PC-3 (cell line): Measurements from ENCODE around the gene PTPRN2. TPM values are rescaled to one million over a fixed set of nuclear protein-coding genes. Genes with fewer than 3 reads are reported as not detected.

Experiments
- ATAC-seq: fragments of 200-7000 bp; cut with Tn5 transposase; 2 replicates; pipeline ENCODE4 v1.9.1; 2020; ENCODE audit warnings: mild to moderate bottlenecking, moderate library complexity
- BruUV-seq: library from RNA; stranded (reverse); fragments of 400-500 nt; replicated peaks from 2 replicates; lab custom pipeline; 2021; lab: Mats Ljungman, UMichigan
- CTCF ChIA-PET: fragments of 300-600 bp; sonication (Branson Sonifier 250); formaldehyde crosslinking; loops from one replicate; lab custom pipeline; 2022; ENCODE audit warnings: antibody characterized with exemption; lab: Charles Lee
- POLR2A ChIA-PET: fragments of 300-600 bp; sonication (Branson Sonifier 250); formaldehyde crosslinking; loops from one replicate; lab custom pipeline; 2022; ENCODE audit warnings: antibody characterized with exemption; ENCODE audit not compliant: unreplicated experiment; lab: Charles Lee
- DNase-seq: peaks from one replicate; pipeline ENCODE4 v3.0.0-alpha.2; 2015
- H2AFZ ChIP-seq: fragments of 300-600 bp; sonication (generic); 2 replicates; pipeline ENCODE4 v1.6.0; 2016; ENCODE audit warnings: antibody characterized with exemption, low read length
- H3F3A ChIP-seq: fragments of 300-600 bp; sonication (generic); one replicate; pipeline ENCODE4 v1.6.0; 2017; ENCODE audit warnings: antibody characterized with exemption, low read length, control low read depth, mild to moderate bottlenecking; ENCODE audit not compliant: unreplicated experiment
- H3K27ac ChIP-seq: fragments of 300-600 bp; sonication (generic); 2 replicates; pipeline ENCODE4 v1.5.1; 2016; ENCODE audit warnings: mild to moderate bottlenecking, low read length
- H3K27me3 ChIP-seq: fragments of 300-600 bp; sonication (generic); 2 replicates; pipeline ENCODE4 v1.6.1; 2016; ENCODE audit warnings: low read length, mixed read lengths
- H3K36me3 ChIP-seq: fragments of 300-600 bp; sonication (generic); 2 replicates; pipeline ENCODE4 v1.6.1; 2016; ENCODE audit warnings: low read depth, mixed run types, low read length, mixed read lengths
- H3K4me1 ChIP-seq: fragments of 300-600 bp; sonication (generic); 2 replicates; pipeline ENCODE4 v1.5.1; 2016; ENCODE audit warnings: low read length; ENCODE audit not compliant: insufficient read depth
- H3K4me2 ChIP-seq: fragments of 300-600 bp; sonication (generic); 2 replicates; pipeline ENCODE4 v1.6.0; 2016; ENCODE audit warnings: low read length
- H3K4me3 ChIP-seq: fragments of 300-600 bp; sonication (generic); 2 replicates; pipeline ENCODE4 v1.5.1; 2016; ENCODE audit warnings: mild to moderate bottlenecking, low read length, mixed read lengths
- H3K79me2 ChIP-seq: fragments of 300-600 bp; sonication (generic); 2 replicates; pipeline ENCODE4 v1.6.1; 2017; ENCODE audit warnings: low read length, mixed read lengths
- H3K9ac ChIP-seq: fragments of 300-600 bp; sonication (generic); 2 replicates; pipeline ENCODE4 v1.6.0; 2016; ENCODE audit warnings: mild to moderate bottlenecking, low read length
- H3K9me2 ChIP-seq: fragments of 300-600 bp; sonication (generic); replicated peaks from 2 replicates; pipeline ENCODE4 v1.6.1; 2016; ENCODE audit warnings: mixed run types, low read length, mixed read lengths
- H3K9me3 ChIP-seq: fragments of 300-600 bp; sonication (generic); 2 replicates; pipeline ENCODE4 v1.6.1; 2016; ENCODE audit warnings: low read length, mixed read lengths
- H4K20me1 ChIP-seq: fragments of 300-600 bp; sonication (generic); 2 replicates; pipeline ENCODE4 v1.6.1; 2016; ENCODE audit warnings: low read length, mixed read lengths
- EZH2 ChIP-seq: fragments of 300-600 bp; sonication (generic); IDR thresholded peaks from one replicate; pipeline ENCODE4 v1.6.1; 2017; ENCODE audit warnings: antibody characterized with exemption, mild to moderate bottlenecking, low read length; ENCODE audit not compliant: unreplicated experiment
- EZH2phosphoT487 ChIP-seq: fragments of 300-600 bp; sonication (generic); IDR thresholded peaks from 2 replicates; pipeline ENCODE4 v1.6.1; 2018; ENCODE audit warnings: mild to moderate bottlenecking, antibody characterized with exemption, low read length, borderline replicate concordance
- intact Hi-C: fragments of 100-400 bp; cut with micrococcal nuclease; formaldehyde crosslinking; loops from 2 replicates; pipeline ENCODE4 v1.9.0; 2023
- total RNA-seq: library from RNA; depleted of rRNA; stranded (reverse); fragments of >200 nt; gene quantifications from 2 replicates; pipeline ENCODE4 v1.2.3, GENCODE V29; 2014
- TF ChIP-seq, protein P1 (sequence below): fragments of 300-600 bp; sonication (generic); conservative IDR thresholded peaks from 2 replicates; pipeline ENCODE4 v1.5.1; 2017; ENCODE audit warnings: antibody characterized with exemption, low read depth, mild to moderate bottlenecking, low read length

The PTPRN2 gene
- total RNA-seq, 1 experiment from 2014 or later = 3.2 TPM

DNA sequence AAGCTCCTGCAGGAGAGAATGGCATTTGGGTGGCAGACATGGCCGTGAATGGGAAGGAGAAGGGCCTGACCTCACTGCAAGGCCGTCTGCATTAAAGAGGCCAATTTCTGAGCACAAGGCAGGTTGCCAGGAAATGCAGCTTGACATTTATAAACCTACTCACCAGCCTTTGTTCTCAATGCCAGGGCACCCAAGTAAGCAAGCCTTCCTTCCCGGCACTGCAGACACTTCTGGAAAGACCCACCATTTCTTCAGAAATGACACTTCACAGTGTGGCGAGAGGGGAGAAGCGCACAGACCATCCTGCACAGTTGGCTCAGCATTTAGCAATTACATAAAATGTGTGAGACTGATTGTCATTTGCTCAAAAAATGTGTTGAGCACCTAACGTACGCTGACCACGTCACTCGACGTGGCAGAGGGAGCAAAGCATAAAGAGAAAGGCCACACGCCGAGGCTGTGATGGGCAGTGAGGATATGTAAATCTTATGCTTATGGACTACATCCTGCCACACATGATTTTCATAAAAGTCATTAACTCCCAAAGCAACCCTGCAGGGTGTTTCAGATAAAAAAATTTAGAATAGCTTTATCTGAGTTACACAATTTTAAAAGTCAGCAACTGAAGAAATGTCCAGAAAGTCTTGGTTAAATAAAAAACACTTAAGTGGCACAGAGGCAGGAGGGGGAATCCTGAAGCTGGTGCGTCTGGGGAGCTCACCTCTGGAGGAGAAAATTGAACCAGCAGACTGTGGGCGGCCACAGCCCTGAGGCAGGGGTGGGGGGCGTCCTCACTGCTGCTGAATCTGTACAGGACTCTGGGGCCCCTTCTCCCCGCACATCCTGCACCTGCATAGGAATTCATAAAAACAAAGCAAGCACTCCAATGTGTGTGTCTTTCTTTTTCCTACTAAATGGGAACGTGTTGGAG lies 543.8 kb downstream of the PTPRN2 start:
- BruUV-seq = no TSS peak
- H2AFZ ChIP-seq = no peak overlapping the region
- ATAC-seq (no peak), DNase-seq (no peak)
- H3K9me2 ChIP-seq = no peaks in the 10 kb centered on the region
- H3K4me2 ChIP-seq = no peak overlapping the region
- H3F3A ChIP-seq = no peaks in the 10 kb centered on the region
- H3K9ac ChIP-seq = no peak overlapping the region
- no peaks in the 10 kb centered on the region for H3K36me3 ChIP-seq
- H3K4me1 ChIP-seq = no peaks in the 10 kb centered on the region
- CTCF ChIA-PET = no interaction called here
- no peak overlapping the region for H3K4me3 ChIP-seq
- H3K27ac ChIP-seq = no peak overlapping the region
- H4K20me1 ChIP-seq = no peaks in the 10 kb centered on the region
- intact Hi-C loops = no loop called here
- H3K79me2 ChIP-seq = no peaks in the 10 kb centered on the region
- peaks cover 26% of the 10 kb centered on the region for H3K27me3 ChIP-seq
- POLR2A ChIA-PET = no interaction called here
- TF ChIP-seq EZH2 (no peak), EZH2phosphoT487 (no peak)
- TF ChIP-seq, protein P1, sequence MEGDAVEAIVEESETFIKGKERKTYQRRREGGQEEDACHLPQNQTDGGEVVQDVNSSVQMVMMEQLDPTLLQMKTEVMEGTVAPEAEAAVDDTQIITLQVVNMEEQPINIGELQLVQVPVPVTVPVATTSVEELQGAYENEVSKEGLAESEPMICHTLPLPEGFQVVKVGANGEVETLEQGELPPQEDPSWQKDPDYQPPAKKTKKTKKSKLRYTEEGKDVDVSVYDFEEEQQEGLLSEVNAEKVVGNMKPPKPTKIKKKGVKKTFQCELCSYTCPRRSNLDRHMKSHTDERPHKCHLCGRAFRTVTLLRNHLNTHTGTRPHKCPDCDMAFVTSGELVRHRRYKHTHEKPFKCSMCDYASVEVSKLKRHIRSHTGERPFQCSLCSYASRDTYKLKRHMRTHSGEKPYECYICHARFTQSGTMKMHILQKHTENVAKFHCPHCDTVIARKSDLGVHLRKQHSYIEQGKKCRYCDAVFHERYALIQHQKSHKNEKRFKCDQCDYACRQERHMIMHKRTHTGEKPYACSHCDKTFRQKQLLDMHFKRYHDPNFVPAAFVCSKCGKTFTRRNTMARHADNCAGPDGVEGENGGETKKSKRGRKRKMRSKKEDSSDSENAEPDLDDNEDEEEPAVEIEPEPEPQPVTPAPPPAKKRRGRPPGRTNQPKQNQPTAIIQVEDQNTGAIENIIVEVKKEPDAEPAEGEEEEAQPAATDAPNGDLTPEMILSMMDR = no peak
- peaks cover 12% of the 10 kb centered on the region; the same call in 1 of the 2 replicates for H3K9me3 ChIP-seq

DNA sequence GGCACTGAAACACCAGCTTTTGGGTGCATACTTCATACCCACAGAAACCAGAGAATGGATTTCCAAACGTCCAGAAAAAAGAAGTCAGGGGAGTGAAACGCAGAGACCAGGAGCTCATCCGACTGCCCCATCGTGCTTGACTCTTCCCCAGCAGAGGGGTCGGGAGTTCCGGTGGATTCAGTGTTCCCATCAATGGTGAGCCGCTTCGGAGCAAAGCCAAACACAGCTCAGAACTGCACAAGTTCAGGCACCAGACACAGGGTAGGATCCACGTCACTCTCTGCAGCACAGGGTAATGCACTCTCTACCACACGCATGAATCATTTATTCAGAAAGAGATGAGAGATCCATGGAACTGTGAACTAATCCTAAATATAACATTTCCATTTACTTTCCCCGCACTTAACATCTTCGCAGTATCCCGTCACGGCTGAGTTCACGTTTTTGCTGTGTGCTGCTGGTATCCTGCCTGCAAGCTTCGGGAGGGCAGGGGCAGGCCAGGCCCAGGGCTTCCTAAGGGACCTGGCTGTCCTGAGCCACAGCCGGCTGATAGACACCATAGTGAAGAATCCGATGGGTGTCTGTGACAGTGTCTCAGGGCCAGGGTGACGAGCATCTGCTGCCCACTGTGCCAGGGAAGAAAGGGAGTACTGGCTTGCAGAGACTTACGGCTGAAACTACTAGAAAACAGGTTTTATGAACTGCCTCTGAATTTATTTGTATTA lies 545.3 kb downstream of the PTPRN2 start:
- Histone ChIP-seq H3K79me2 (no peaks in the 10 kb centered on the region), H3K36me3 (no peaks in the 10 kb centered on the region), H3K4me1 (no peaks in the 10 kb centered on the region), H3K9ac (no peak overlapping the region), H3K27ac (no peak overlapping the region), H3K9me3 (peaks cover 13% of the 10 kb centered on the region; the same call in 1 of the 2 replicates), H4K20me1 (no peaks in the 10 kb centered on the region), H3F3A (no peaks in the 10 kb centered on the region), H2AFZ (no peak overlapping the region), H3K27me3 (peaks cover 26% of the 10 kb centered on the region), H3K9me2 (no peaks in the 10 kb centered on the region), H3K4me2 (no peak overlapping the region), H3K4me3 (no peak overlapping the region)
- no TSS peak for BruUV-seq
- TF ChIP-seq EZH2 (no peak), EZH2phosphoT487 (no peak)
- TF ChIP-seq, protein P1 = no peak
- POLR2A ChIA-PET = no interaction called here
- ATAC-seq (no peak), DNase-seq (no peak)
- CTCF ChIA-PET = no interaction called here
- intact Hi-C loops = no loop called here
